Measurements from ENCODE around the gene CCDC57. TPM values are rescaled to one million over a fixed set of nuclear protein-coding genes. Genes with fewer than 3 reads are reported as not detected.
A peak's percentile ranks its signal among the peaks of the same experiment; 100 is the strongest.

The CCDC57 gene
- total RNA-seq, 4 donors from 2014 or later, result 8.4 to 21.6 (median 16.4) TPM

DNA sequence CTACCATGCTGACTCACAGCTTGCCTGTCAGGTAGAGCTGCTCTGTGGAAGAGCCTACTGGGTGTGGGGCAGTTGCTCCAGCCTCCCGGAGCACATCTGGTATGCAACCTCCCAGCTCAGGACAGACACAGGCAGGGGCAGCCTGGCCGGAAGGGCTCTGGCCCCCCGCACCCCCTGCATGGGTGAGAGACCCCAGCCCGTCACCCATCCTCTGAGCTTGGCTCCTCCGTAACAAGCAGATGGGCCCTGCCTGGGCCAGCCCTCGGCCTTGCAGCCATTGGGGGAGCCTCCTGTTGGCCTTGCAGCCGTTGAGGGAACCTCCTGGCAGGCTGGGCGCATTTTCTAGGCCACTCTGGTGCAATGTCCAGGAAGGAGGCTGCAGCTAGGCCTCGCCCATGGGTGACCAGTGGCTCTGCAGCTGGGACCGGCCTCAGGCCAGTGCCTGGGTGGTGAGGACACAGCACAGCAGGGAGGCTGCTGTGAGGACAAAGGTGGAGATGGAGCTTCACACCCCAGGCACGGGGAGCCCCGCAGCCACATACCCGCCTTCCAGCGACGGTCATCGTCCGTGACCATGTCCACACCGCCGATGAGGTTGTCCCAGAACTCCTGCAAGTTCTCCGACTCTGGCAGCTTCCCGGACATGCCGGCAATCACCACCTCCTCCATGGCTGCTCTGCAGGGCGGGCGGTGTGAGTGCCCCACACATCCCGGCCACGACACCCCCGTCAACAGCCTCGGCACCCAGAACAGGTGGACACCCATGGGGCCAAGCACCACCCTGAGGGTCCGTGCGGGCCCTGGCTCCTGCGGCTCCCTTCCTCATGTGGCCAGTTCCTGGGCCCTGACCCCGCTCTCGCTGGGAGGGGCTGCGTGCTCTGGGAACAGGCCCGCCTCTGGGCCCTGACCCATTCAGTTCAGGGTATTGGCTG lies 116.6 kb downstream of the CCDC57 start:
- H3K27me3 ChIP-seq, result no peaks in the 10 kb centered on the region
- no peak for TF ChIP-seq CTCF (IDR thresholded peaks at IDR 0.05)
- TF ChIP-seq POLR2AphosphoS5 (IDR thresholded peaks at IDR 0.05), result no peak
- no peak for TF ChIP-seq POLR2A (IDR thresholded peaks at IDR 0.05; ENCODE audit: low read depth)
- TF ChIP-seq EP300 (IDR thresholded peaks at IDR 0.05), result no peak
- whole genome bisulfite sequencing, result 91% methylated on average over 30 of the region's 35 CpGs
- H3K27ac ChIP-seq (replicated peaks in 1 of 4), result peak overlapping the region in 1 of 4 donors; percentile 98
- peaks cover 26 to 46% (median 42%) of the 10 kb centered on the region in 4 donors for H3K4me1 ChIP-seq
- peak overlapping the region in 2 of 4 donors; percentile 74 to 92 for H3K4me3 ChIP-seq
- no peaks in the 10 kb centered on the region for H3K9me3 ChIP-seq
- intact Hi-C loops (cut with DNase I), result loop anchor here (5.0 kb wide), 1 partner anchor 64 kb away; the partner anchor contains the start of gene RAC3
- no peak for DNase-seq (ENCODE audit: extremely low spot score)
- H3K36me3 ChIP-seq, result peaks cover 33 to 52% (median 51%) of the 10 kb centered on the region in 4 donors

- Histone ChIP-seq H3K4me1 (peaks cover 24 to 39% (median 34%) of the 10 kb centered on the region in 4 donors), H3K27me3 (no peaks in the 10 kb centered on the region), H3K27ac (replicated peaks in 1 of 4) (no peak overlapping the region), H3K9me3 (no peaks in the 10 kb centered on the region), H3K4me3 (no peak overlapping the region), H3K36me3 (peaks cover 42 to 61% (median 60%) of the 10 kb centered on the region in 4 donors)
- WGBS, result 93% methylated on average over 18 of the region's 37 CpGs
- intact Hi-C loops (cut with DNase I), result loop anchor here (5.0 kb wide), 1 partner anchor 63 kb away; the partner anchor contains the start of gene RAC3
- no peak for DNase-seq (ENCODE audit: extremely low spot score)
- no peak for TF ChIP-seq EP300 (IDR thresholded peaks at IDR 0.05)
- TF ChIP-seq POLR2AphosphoS5 (IDR thresholded peaks at IDR 0.05), result no peak
- TF ChIP-seq CTCF (IDR thresholded peaks at IDR 0.05), result no peak
Measured at GRCh38 chr17:82094931-82095776, 117.5 kb downstream of the CCDC57 start.

DNA sequence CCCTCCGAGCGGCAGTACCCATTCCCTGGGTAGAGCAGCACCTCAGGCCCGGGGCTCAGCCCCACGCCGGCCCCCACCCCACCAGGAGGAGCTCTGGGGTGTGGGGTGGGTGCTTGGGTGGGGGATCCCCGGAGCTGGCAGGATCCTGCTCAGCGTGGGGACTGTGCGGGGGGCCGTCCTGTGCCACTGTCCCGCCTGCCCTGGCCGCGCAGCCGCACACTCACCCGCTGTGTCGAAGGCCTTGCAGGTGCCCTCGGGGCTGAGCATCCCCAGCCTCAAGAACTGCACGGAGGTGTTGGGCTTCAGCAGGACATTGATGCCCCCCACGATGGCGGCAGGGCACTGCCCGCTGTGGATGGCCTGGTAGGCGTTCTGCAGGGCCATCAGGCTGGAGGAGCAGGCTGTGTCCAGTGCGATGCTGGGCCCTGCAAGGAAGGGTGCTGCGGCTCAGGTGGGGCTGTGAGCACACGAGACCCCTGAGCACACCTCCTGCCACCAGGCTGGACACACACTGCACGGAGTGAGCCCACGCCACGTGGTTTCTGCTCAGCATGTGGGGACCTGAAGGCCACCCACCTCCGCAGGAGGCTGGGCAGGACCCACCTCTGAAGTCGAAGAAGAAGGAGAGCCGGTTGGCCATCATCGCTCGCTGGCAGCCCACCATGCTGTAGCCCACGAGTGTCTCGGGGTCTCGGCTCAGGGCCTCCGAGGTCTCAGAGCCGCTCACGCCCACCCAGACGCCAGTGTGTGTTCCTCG lies 119.5 kb downstream of the CCDC57 start:
- no peak for DNase-seq (ENCODE audit: extremely low spot score)
- 92% methylated on average over 12 of the region's 40 CpGs for WGBS
- H3K9me3 ChIP-seq, result no peaks in the 10 kb centered on the region
- H3K36me3 ChIP-seq, result peaks cover 60 to 81% (median 80%) of the 10 kb centered on the region in 4 donors
- peaks cover 13 to 26% (median 21%) of the 10 kb centered on the region in 4 donors for H3K4me1 ChIP-seq
- TF ChIP-seq EP300 (IDR thresholded peaks at IDR 0.05) (no peak), POLR2AphosphoS5 (IDR thresholded peaks at IDR 0.05) (no peak), CTCF (IDR thresholded peaks at IDR 0.05) (no peak), POLR2A (IDR thresholded peaks at IDR 0.05; ENCODE audit: low read depth) (no peak)
- no peak overlapping the region for H3K27ac ChIP-seq (replicated peaks in 1 of 4)
- H3K27me3 ChIP-seq, result no peaks in the 10 kb centered on the region
- no peak overlapping the region for H3K4me3 ChIP-seq
- intact Hi-C loops (cut with DNase I), result no loop called here

GRCh38 chr17:82092628-82092994 lies 120.0 kb downstream of the CCDC57 start:
- H3K9me3 ChIP-seq, result no peaks in the 10 kb centered on the region
- no peaks in the 10 kb centered on the region for H3K27me3 ChIP-seq
- H3K36me3 ChIP-seq, result peaks cover 66 to 87% (median 85%) of the 10 kb centered on the region in 4 donors
- no peak overlapping the region for H3K27ac ChIP-seq (replicated peaks in 1 of 4)
- intact Hi-C loops (cut with DNase I), result no loop called here
- no peak overlapping the region for H3K4me3 ChIP-seq
- DNase-seq (ENCODE audit: extremely low spot score), result no peak
- peaks cover 13 to 21% (median 19%) of the 10 kb centered on the region in 4 donors for H3K4me1 ChIP-seq
- TF ChIP-seq POLR2AphosphoS5 (IDR thresholded peaks at IDR 0.05), result no peak
- TF ChIP-seq CTCF (IDR thresholded peaks at IDR 0.05), result no peak
- 95% methylated on average over 19 of the region's 20 CpGs for WGBS

Data from esophagus muscularis mucosa (tissue), 4 donors.